HepG2 (cell line): ENCODE data around the gene GDPD5. TPM values are rescaled to one million over a fixed set of nuclear protein-coding genes. Genes with fewer than 3 reads are reported as not detected.
A peak's percentile ranks its signal among the peaks of the same experiment; 100 is the strongest.

ENCODE experiments used
- DR1 ChIP-seq: sonication (generic); formaldehyde crosslinking; IDR thresholded peaks from 2 replicates; pipeline ENCODE4 v1.8.0; 2021; ENCODE audit warnings: mild to moderate bottlenecking, missing genetic modification reagents, inconsistent platforms
- HDAC6 ChIP-seq: fragments of 200-600 bp; sonication (generic); IDR thresholded peaks from 2 replicates; pipeline ENCODE4 v1.7.0; 2017; ENCODE audit warnings: mild to moderate bottlenecking, antibody characterized with exemption, low read length, low read depth
- HOXA7 ChIP-seq: sonication (generic); formaldehyde crosslinking; IDR thresholded peaks from 2 replicates; pipeline ENCODE4 v1.8.1; 2022; ENCODE audit warnings: mild to moderate bottlenecking, missing genetic modification reagents, moderate library complexity
- MYC ChIP-seq: sonication (generic); formaldehyde crosslinking; IDR thresholded peaks from 2 replicates; pipeline ENCODE4 v1.9.0; 2021; ENCODE audit warnings: missing genetic modification reagents, borderline replicate concordance
- NR2C2 ChIP-seq: sonication (generic); formaldehyde crosslinking; IDR thresholded peaks from 2 replicates; pipeline ENCODE4 v1.4.0; 2020; ENCODE audit warnings: missing genetic modification reagents, mild to moderate bottlenecking, moderate library complexity, borderline replicate concordance
- RFXANK ChIP-seq: IDR thresholded peaks from 2 replicates; pipeline ENCODE4 v1.6.1; 2016
- SALL2 ChIP-seq: sonication (generic); formaldehyde crosslinking; IDR thresholded peaks from 2 replicates; pipeline ENCODE4 v1.8.1; 2023; ENCODE audit warnings: mild to moderate bottlenecking, missing genetic modification reagents, inconsistent platforms
- SRSF9 ChIP-seq: fragments of 200-400 bp; formaldehyde crosslinking; IDR thresholded peaks from 2 replicates; pipeline ENCODE4 v1.6.1; 2018; ENCODE audit warnings: borderline replicate concordance, mild to moderate bottlenecking, low read depth, low read length; ENCODE audit not compliant: insufficient read depth, poor library complexity, severe bottlenecking
- ZNF333 ChIP-seq: sonication (generic); formaldehyde crosslinking; IDR thresholded peaks from 2 replicates; pipeline ENCODE4 v1.4.0; 2020; ENCODE audit warnings: mild to moderate bottlenecking, missing genetic modification reagents, borderline replicate concordance
- ZNF619 ChIP-seq: sonication (generic); formaldehyde crosslinking; IDR thresholded peaks from 2 replicates; pipeline ENCODE4 v1.4.0; 2020; ENCODE audit warnings: mild to moderate bottlenecking, missing genetic modification reagents
- ZNF7 ChIP-seq: IDR thresholded peaks from 2 replicates; pipeline ENCODE4 v1.6.1; 2016; ENCODE audit warnings: missing biosample characterization, missing genetic modification reagents
- ZNF768 ChIP-seq: sonication (generic); formaldehyde crosslinking; IDR thresholded peaks from 2 replicates; pipeline ENCODE4 v1.4.0; 2020; ENCODE audit warnings: missing genetic modification reagents
- polyA plus RNA-seq, 8 experiments: library from polyadenylated mRNA; depleted of rRNA in 3 of 8; stranded (reverse) in 7 of 8; unstranded in 1 of 8; fragments of >200 nt; fragmentation: Illumina TruSeq in 4 of 8; extraction: Trizol in 4 of 8; gene quantifications; 2 replicates each; pipeline versions ENCODE4 v1.2.1 to v1.2.3, GENCODE V29; 2011 to 2016; ENCODE audit warnings: low read depth in 4 of 8, missing spikeins in 1 of 8, mixed read lengths in 1 of 8; ENCODE audit not compliant: insufficient read depth in 1 of 8
- total RNA-seq, 5 experiments: library from RNA; depleted of rRNA; stranded (reverse); fragments of >200 nt; fragmentation: Illumina TruSeq; extraction: Trizol; gene quantifications; 2 replicates each; pipeline ENCODE4 v1.2.3, GENCODE V29; 2016; ENCODE audit warnings: low read depth in 1 of 5
- TF ChIP-seq, protein P1 (sequence below): sonication (generic); formaldehyde crosslinking; IDR thresholded peaks from 2 replicates; pipeline ENCODE4 v1.4.0; 2020; ENCODE audit warnings: mild to moderate bottlenecking, low read depth, missing genetic modification reagents
- TF ChIP-seq, protein P2 (sequence below): sonication (generic); formaldehyde crosslinking; IDR thresholded peaks from 2 replicates; pipeline ENCODE4 v1.9.0; 2021; ENCODE audit warnings: mild to moderate bottlenecking, missing genetic modification reagents
- TF ChIP-seq, protein P3 (sequence below): sonication (generic); formaldehyde crosslinking; IDR thresholded peaks from 2 replicates; pipeline ENCODE4 v1.4.0; 2020; ENCODE audit warnings: mild to moderate bottlenecking, missing genetic modification reagents
- TF ChIP-seq, protein P4 (sequence below): sonication (generic); formaldehyde crosslinking; IDR thresholded peaks from 2 replicates; pipeline ENCODE4 v1.5.0; 2020; ENCODE audit warnings: mild to moderate bottlenecking, missing genetic modification reagents, borderline replicate concordance

GDPD5 gene
- total and polyA plus RNA-seq, 2 of the 13 experiments (the other 11 are each of a cell fraction or from before 2014, with no cell fraction given): 55.0 to 67.5 TPM

GRCh38 chr11:75399344-75400145, 126.2 kb downstream of the GDPD5 start, which contains the start of gene RPS3 (continued):
- TF ChIP-seq ZNF619 (CRISPR knock-in tag): no peak; the same call in 1 of the 2 replicates
- TF ChIP-seq ZNF7 (CRISPR knock-in tag): peak; percentile 32; the same call in 1 of the 2 replicates
- TF ChIP-seq RFXANK (CRISPR knock-in tag): peak; percentile 75; the same call in 1 of the 2 replicates
- peak; percentile 99 for TF ChIP-seq DR1 (CRISPR knock-in tag)
- no peak for TF ChIP-seq SRSF9
- TF ChIP-seq SALL2 (CRISPR knock-in tag): peak; percentile 93
- TF ChIP-seq, protein P1, sequence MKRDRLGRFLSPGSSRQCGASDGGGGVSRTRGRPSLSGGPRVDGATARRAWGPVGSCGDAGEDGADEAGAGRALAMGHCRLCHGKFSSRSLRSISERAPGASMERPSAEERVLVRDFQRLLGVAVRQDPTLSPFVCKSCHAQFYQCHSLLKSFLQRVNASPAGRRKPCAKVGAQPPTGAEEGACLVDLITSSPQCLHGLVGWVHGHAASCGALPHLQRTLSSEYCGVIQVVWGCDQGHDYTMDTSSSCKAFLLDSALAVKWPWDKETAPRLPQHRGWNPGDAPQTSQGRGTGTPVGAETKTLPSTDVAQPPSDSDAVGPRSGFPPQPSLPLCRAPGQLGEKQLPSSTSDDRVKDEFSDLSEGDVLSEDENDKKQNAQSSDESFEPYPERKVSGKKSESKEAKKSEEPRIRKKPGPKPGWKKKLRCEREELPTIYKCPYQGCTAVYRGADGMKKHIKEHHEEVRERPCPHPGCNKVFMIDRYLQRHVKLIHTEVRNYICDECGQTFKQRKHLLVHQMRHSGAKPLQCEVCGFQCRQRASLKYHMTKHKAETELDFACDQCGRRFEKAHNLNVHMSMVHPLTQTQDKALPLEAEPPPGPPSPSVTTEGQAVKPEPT (CRISPR knock-in tag): peak; percentile 93; the same call in 1 of the 2 replicates
- TF ChIP-seq MYC: peak; percentile 99
- no peak for TF ChIP-seq HDAC6
- no peak for TF ChIP-seq HOXA7 (CRISPR knock-in tag)
- TF ChIP-seq, protein P2, sequence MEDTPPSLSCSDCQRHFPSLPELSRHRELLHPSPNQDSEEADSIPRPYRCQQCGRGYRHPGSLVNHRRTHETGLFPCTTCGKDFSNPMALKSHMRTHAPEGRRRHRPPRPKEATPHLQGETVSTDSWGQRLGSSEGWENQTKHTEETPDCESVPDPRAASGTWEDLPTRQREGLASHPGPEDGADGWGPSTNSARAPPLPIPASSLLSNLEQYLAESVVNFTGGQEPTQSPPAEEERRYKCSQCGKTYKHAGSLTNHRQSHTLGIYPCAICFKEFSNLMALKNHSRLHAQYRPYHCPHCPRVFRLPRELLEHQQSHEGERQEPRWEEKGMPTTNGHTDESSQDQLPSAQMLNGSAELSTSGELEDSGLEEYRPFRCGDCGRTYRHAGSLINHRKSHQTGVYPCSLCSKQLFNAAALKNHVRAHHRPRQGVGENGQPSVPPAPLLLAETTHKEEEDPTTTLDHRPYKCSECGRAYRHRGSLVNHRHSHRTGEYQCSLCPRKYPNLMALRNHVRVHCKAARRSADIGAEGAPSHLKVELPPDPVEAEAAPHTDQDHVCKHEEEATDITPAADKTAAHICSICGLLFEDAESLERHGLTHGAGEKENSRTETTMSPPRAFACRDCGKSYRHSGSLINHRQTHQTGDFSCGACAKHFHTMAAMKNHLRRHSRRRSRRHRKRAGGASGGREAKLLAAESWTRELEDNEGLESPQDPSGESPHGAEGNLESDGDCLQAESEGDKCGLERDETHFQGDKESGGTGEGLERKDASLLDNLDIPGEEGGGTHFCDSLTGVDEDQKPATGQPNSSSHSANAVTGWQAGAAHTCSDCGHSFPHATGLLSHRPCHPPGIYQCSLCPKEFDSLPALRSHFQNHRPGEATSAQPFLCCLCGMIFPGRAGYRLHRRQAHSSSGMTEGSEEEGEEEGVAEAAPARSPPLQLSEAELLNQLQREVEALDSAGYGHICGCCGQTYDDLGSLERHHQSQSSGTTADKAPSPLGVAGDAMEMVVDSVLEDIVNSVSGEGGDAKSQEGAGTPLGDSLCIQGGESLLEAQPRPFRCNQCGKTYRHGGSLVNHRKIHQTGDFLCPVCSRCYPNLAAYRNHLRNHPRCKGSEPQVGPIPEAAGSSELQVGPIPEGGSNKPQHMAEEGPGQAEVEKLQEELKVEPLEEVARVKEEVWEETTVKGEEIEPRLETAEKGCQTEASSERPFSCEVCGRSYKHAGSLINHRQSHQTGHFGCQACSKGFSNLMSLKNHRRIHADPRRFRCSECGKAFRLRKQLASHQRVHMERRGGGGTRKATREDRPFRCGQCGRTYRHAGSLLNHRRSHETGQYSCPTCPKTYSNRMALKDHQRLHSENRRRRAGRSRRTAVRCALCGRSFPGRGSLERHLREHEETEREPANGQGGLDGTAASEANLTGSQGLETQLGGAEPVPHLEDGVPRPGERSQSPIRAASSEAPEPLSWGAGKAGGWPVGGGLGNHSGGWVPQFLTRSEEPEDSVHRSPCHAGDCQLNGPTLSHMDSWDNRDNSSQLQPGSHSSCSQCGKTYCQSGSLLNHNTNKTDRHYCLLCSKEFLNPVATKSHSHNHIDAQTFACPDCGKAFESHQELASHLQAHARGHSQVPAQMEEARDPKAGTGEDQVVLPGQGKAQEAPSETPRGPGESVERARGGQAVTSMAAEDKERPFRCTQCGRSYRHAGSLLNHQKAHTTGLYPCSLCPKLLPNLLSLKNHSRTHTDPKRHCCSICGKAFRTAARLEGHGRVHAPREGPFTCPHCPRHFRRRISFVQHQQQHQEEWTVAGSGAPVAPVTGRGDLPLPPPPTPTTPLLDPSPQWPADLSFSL (CRISPR knock-in tag): no peak
- peak; percentile 95 for TF ChIP-seq NR2C2 (CRISPR knock-in tag)
- TF ChIP-seq, protein P3, sequence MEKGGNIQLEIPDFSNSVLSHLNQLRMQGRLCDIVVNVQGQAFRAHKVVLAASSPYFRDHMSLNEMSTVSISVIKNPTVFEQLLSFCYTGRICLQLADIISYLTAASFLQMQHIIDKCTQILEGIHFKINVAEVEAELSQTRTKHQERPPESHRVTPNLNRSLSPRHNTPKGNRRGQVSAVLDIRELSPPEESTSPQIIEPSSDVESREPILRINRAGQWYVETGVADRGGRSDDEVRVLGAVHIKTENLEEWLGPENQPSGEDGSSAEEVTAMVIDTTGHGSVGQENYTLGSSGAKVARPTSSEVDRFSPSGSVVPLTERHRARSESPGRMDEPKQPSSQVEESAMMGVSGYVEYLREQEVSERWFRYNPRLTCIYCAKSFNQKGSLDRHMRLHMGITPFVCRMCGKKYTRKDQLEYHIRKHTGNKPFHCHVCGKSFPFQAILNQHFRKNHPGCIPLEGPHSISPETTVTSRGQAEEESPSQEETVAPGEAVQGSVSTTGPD (CRISPR knock-in tag): no peak
- TF ChIP-seq ZNF333 (CRISPR knock-in tag): peak; percentile 93; the same call in 1 of the 2 replicates
- TF ChIP-seq, protein P4, sequence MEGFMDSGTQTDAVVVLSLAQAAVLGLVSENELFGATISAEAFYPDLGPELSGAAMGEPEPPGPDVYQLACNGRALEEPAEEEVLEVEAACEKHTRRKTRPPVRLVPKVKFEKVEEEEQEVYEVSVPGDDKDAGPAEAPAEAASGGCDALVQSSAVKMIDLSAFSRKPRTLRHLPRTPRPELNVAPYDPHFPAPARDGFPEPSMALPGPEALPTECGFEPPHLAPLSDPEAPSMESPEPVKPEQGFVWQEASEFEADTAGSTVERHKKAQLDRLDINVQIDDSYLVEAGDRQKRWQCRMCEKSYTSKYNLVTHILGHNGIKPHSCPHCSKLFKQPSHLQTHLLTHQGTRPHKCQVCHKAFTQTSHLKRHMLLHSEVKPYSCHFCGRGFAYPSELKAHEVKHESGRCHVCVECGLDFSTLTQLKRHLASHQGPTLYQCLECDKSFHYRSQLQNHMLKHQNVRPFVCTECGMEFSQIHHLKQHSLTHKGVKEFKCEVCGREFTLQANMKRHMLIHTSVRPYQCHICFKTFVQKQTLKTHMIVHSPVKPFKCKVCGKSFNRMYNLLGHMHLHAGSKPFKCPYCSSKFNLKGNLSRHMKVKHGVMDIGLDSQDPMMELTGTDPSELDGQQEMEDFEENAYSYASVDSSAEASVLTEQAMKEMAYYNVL: peak; percentile 84; the same call in 1 of the 2 replicates
- peak; percentile 86 for TF ChIP-seq ZNF768 (CRISPR knock-in tag)
